Measurements from ENCODE around the gene CC2D1B. TPM values are rescaled to one million over a fixed set of nuclear protein-coding genes. Genes with fewer than 3 reads are reported as not detected.
A peak's percentile ranks its signal among the peaks of the same experiment; 100 is the strongest.

Gene CC2D1B
- total RNA-seq, 3 donors from 2014 or later, result 38.0 to 43.6 (median 40.4) TPM

- Histone ChIP-seq H3K4me1 (ENCODE audit: low read depth) (no peaks in the 10 kb centered on the region), H3K36me3 (ENCODE audit: low read depth) (peaks cover 9% of the 10 kb centered on the region), H3K9me3 (no peaks in the 10 kb centered on the region), H3K4me3 (no peak overlapping the region)
- intact Hi-C loops (cut with DNase I, micrococcal nuclease), result no loop called here
- no peak for TF ChIP-seq CTCF (IDR thresholded peaks at IDR 0.05)
- DNase-seq (no peak), ATAC-seq (no peak)
These were observed 13.3 kb downstream of the CC2D1B start for GRCh38 chr1:52352690-52353089.

- H3K9me3 ChIP-seq, result no peaks in the 10 kb centered on the region
- ATAC-seq, result peak; percentile 49
- H3K36me3 ChIP-seq (ENCODE audit: low read depth), result no peaks in the 10 kb centered on the region
- intact Hi-C loops (cut with DNase I, micrococcal nuclease), result no loop called here
- no peak for TF ChIP-seq CTCF (IDR thresholded peaks at IDR 0.05)
- H3K4me3 ChIP-seq, result no peak overlapping the region
- H3K4me1 ChIP-seq (ENCODE audit: low read depth), result no peaks in the 10 kb centered on the region
- no peak for DNase-seq
These were observed 17.2 kb downstream of the CC2D1B start for GRCh38 chr1:52348704-52349300.

GRCh38 chr1:52346653-52347052 lies 19.4 kb downstream of the CC2D1B start:
- TF ChIP-seq CTCF (IDR thresholded peaks at IDR 0.05), result no peak
- Histone ChIP-seq H3K4me1 (ENCODE audit: low read depth) (no peaks in the 10 kb centered on the region), H3K9me3 (no peaks in the 10 kb centered on the region), H3K4me3 (no peak overlapping the region), H3K36me3 (ENCODE audit: low read depth) (no peaks in the 10 kb centered on the region)
- DNase-seq, result no peak
- ATAC-seq, result no peak
- intact Hi-C loops (cut with DNase I, micrococcal nuclease), result no loop called here

GRCh38 chr1:52345252-52345651 lies 20.8 kb downstream of the CC2D1B start:
- no peaks in the 10 kb centered on the region for H3K9me3 ChIP-seq

GRCh38 chr1:52343979-52344378 lies 22.0 kb downstream of the CC2D1B start:
- ATAC-seq (no peak), DNase-seq (no peak)
- H3K9me3 ChIP-seq, result no peaks in the 10 kb centered on the region
- H3K4me1 ChIP-seq (ENCODE audit: low read depth), result no peaks in the 10 kb centered on the region
- no peaks in the 10 kb centered on the region for H3K36me3 ChIP-seq (ENCODE audit: low read depth)
- intact Hi-C loops (cut with DNase I, micrococcal nuclease), result no loop called here
- no peak for TF ChIP-seq CTCF (IDR thresholded peaks at IDR 0.05)
- H3K4me3 ChIP-seq, result no peak overlapping the region

More at GRCh38 chr1:52345252-52345651, 20.8 kb downstream of the CC2D1B start:
- intact Hi-C loops (cut with DNase I, micrococcal nuclease), result no loop called here
- H3K36me3 ChIP-seq (ENCODE audit: low read depth), result no peaks in the 10 kb centered on the region
- no peaks in the 10 kb centered on the region for H3K4me1 ChIP-seq (ENCODE audit: low read depth)
- ATAC-seq (no peak), DNase-seq (no peak)
- no peak for TF ChIP-seq CTCF (IDR thresholded peaks at IDR 0.05)
- H3K4me3 ChIP-seq, result no peak overlapping the region

Data from mucosa of descending colon (tissue), 3 donors.